HepG2 (cell line): ENCODE measurements around the gene TEAD3. TPM values are rescaled to one million over a fixed set of nuclear protein-coding genes. Genes with fewer than 3 reads are reported as not detected.

Experiments used
- CHD4 ChIP-seq: fragments of 200-600 bp; sonication (generic); IDR thresholded peaks from 2 replicates; pipeline ENCODE4 v1.7.0; 2017; ENCODE audit warnings: mild to moderate bottlenecking, low read length, borderline replicate concordance
- TCF12 ChIP-seq, 2 experiments: fragments of 450-650 bp in 1 of 2; sonication (generic) in 1 of 2; formaldehyde crosslinking in 1 of 2; IDR thresholded peaks; 2 replicates each; pipeline versions ENCODE4 v1.6.1 to v1.8.0; 2017 to 2022; ENCODE audit warnings: antibody characterized with exemption in 1 of 2, mild to moderate bottlenecking in 1 of 2, missing genetic modification reagents in 1 of 2, moderate library complexity in 1 of 2
- XRCC5 ChIP-seq: fragments of 200-400 bp; formaldehyde crosslinking; optimal IDR thresholded peaks from 2 replicates; pipeline ENCODE3; 2017; ENCODE audit warnings: mild to moderate bottlenecking, low read length
- ZNF547 ChIP-seq: sonication (generic); formaldehyde crosslinking; IDR thresholded peaks from 2 replicates; pipeline ENCODE4 v1.5.1; 2020; ENCODE audit warnings: mild to moderate bottlenecking, missing genetic modification reagents
- ZNF878 ChIP-seq: sonication (generic); formaldehyde crosslinking; IDR thresholded peaks from 2 replicates; pipeline ENCODE4 v1.8.1; 2023; ENCODE audit warnings: mild to moderate bottlenecking, missing genetic modification reagents, moderate library complexity
- polyA plus RNA-seq, 8 experiments: library from polyadenylated mRNA; depleted of rRNA in 3 of 8; stranded (reverse) in 7 of 8; unstranded in 1 of 8; fragments of >200 nt; fragmentation: Illumina TruSeq in 4 of 8; extraction: Trizol in 4 of 8; gene quantifications; 2 replicates each; pipeline versions ENCODE4 v1.2.1 to v1.2.3, GENCODE V29; 2011 to 2016; ENCODE audit warnings: low read depth in 4 of 8, missing spikeins in 1 of 8, mixed read lengths in 1 of 8; ENCODE audit not compliant: insufficient read depth in 1 of 8
- total RNA-seq, 5 experiments: library from RNA; depleted of rRNA; stranded (reverse); fragments of >200 nt; fragmentation: Illumina TruSeq; extraction: Trizol; gene quantifications; 2 replicates each; pipeline ENCODE4 v1.2.3, GENCODE V29; 2016; ENCODE audit warnings: low read depth in 1 of 5
- TF ChIP-seq, protein P1 (sequence below): sonication (generic); formaldehyde crosslinking; IDR thresholded peaks from 2 replicates; pipeline ENCODE4 v1.4.0; 2020; ENCODE audit warnings: mild to moderate bottlenecking, missing genetic modification reagents, borderline replicate concordance
- TF ChIP-seq, protein P2 (sequence below): fragments of 450-650 bp; IDR thresholded peaks from 2 replicates; pipeline ENCODE4 v1.6.1; 2017; ENCODE audit warnings: mild to moderate bottlenecking
- TF ChIP-seq, protein P3 (sequence below): sonication (generic); formaldehyde crosslinking; IDR thresholded peaks from 2 replicates; pipeline ENCODE4 v1.4.0; 2020; ENCODE audit warnings: missing genetic modification reagents

The TEAD3 gene
- total and polyA plus RNA-seq, 2 of the 13 experiments (the other 11 are each of a cell fraction or from before 2014, with no cell fraction given) = 15.1 to 16.5 TPM

DNA sequence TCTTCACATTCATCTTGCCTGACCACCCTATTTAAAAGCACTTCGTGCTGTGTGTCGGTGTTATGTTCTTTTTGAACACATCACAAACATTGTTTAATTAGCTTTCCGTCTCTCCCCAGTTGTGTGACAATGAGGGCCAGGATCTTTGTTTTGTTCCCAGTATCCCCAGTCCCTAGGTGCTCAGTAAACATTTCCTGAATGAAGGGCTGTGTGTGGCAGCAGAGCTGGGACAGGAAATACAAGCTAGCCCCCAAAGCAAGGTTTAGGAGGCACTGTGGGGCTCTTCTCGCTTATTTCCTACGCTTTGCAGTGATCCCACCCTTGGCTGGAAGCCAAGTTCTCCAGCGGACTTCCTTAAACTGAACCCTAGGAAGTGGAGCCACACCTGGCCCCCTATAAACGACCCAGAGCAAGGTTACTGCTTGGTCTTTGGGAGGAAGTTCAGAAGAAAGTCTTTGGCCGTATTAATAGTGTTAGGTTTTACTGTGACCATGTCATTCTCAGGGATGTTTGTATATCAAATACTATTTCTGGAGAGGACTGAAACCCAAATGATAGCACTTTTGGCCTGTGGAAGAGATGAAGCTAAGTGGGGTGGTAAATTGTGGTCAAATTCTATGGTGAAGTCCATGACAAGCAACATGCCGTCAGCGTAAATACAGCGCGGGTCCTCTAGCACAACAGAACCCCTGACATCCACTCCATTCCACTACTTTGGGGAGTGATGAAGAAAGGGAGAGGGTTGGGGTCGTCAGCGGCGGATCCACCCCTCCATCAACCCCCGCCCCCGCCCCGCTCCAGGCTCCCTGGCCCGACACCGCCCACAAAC is 45.3 kb downstream of the TEAD3 start (continued):
- TF ChIP-seq, protein P1, sequence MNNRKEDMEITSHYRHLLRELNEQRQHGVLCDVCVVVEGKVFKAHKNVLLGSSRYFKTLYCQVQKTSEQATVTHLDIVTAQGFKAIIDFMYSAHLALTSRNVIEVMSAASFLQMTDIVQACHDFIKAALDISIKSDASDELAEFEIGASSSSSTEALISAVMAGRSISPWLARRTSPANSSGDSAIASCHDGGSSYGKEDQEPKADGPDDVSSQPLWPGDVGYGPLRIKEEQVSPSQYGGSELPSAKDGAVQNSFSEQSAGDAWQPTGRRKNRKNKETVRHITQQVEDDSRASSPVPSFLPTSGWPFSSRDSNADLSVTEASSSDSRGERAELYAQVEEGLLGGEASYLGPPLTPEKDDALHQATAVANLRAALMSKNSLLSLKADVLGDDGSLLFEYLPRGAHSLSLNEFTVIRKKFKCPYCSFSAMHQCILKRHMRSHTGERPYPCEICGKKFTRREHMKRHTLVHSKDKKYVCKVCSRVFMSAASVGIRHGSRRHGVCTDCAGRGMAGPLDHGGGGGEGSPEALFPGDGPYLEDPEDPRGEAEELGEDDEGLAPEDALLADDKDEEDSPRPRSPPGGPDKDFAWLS (CRISPR knock-in tag) = no peak
- peak; percentile 24 for TF ChIP-seq XRCC5
- TF ChIP-seq, protein P2, sequence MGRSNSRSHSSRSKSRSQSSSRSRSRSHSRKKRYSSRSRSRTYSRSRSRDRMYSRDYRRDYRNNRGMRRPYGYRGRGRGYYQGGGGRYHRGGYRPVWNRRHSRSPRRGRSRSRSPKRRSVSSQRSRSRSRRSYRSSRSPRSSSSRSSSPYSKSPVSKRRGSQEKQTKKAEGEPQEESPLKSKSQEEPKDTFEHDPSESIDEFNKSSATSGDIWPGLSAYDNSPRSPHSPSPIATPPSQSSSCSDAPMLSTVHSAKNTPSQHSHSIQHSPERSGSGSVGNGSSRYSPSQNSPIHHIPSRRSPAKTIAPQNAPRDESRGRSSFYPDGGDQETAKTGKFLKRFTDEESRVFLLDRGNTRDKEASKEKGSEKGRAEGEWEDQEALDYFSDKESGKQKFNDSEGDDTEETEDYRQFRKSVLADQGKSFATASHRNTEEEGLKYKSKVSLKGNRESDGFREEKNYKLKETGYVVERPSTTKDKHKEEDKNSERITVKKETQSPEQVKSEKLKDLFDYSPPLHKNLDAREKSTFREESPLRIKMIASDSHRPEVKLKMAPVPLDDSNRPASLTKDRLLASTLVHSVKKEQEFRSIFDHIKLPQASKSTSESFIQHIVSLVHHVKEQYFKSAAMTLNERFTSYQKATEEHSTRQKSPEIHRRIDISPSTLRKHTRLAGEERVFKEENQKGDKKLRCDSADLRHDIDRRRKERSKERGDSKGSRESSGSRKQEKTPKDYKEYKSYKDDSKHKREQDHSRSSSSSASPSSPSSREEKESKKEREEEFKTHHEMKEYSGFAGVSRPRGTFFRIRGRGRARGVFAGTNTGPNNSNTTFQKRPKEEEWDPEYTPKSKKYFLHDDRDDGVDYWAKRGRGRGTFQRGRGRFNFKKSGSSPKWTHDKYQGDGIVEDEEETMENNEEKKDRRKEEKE = no peak
- TF ChIP-seq, protein P3, sequence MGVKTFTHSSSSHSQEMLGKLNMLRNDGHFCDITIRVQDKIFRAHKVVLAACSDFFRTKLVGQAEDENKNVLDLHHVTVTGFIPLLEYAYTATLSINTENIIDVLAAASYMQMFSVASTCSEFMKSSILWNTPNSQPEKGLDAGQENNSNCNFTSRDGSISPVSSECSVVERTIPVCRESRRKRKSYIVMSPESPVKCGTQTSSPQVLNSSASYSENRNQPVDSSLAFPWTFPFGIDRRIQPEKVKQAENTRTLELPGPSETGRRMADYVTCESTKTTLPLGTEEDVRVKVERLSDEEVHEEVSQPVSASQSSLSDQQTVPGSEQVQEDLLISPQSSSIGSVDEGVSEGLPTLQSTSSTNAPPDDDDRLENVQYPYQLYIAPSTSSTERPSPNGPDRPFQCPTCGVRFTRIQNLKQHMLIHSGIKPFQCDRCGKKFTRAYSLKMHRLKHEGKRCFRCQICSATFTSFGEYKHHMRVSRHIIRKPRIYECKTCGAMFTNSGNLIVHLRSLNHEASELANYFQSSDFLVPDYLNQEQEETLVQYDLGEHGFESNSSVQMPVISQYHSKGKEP (CRISPR knock-in tag) = no peak
- TF ChIP-seq CHD4 = no peak
- no peak for TF ChIP-seq ZNF547 (CRISPR knock-in tag)
- TF ChIP-seq TCF12 (IDR thresholded peaks at IDR 0.05) = no peak
- no peak for TF ChIP-seq TCF12 (CRISPR knock-in tag; IDR thresholded peaks at IDR 0.05)
- no peak for TF ChIP-seq ZNF878 (CRISPR knock-in tag)
